Caco-2 (cell line): ENCODE results near the gene TMEM107. TPM values are rescaled to one million over a fixed set of nuclear protein-coding genes. Genes with fewer than 3 reads are reported as not detected.

ENCODE experiments used
- BruUV-seq: library from RNA; stranded (reverse); fragments of 400-500 nt; replicated peaks from 2 replicates; lab custom pipeline; 2021; lab: Mats Ljungman, UMichigan
- CTCF ChIA-PET: fragments of 300-600 bp; sonication (Branson Sonifier 250); formaldehyde crosslinking; loops from one replicate; lab custom pipeline; 2022; ENCODE audit warnings: antibody characterized with exemption; lab: Charles Lee
- POLR2A ChIA-PET: fragments of 300-600 bp; sonication (Branson Sonifier 250); formaldehyde crosslinking; loops from one replicate; lab custom pipeline; 2022; ENCODE audit warnings: antibody characterized with exemption; lab: Charles Lee
- DNase-seq, 2 experiments: peaks; one replicate each; pipeline versions ENCODE4 v3.0.0 to v3.0.0-alpha.2; 2020 to 2022
- H3K27me3 ChIP-seq: replicated peaks from 2 replicates; pipeline ENCODE4 v1.6.0; 2011; ENCODE audit warnings: low read length; ENCODE audit not compliant: control insufficient read depth, insufficient read depth
- H3K36me3 ChIP-seq: 2 replicates; pipeline ENCODE4 v1.5.1; 2011; ENCODE audit warnings: low read length; ENCODE audit not compliant: control insufficient read depth, insufficient read depth
- H3K4me1 ChIP-seq: fragments of 250-450 bp; sonication (Bioruptor Pico); 2 replicates; pipeline ENCODE4 v1.5.1; 2020; ENCODE audit warnings: mild to moderate bottlenecking
- H3K4me3 ChIP-seq: 2 replicates; pipeline ENCODE4 v1.5.1; 2011; ENCODE audit warnings: low read depth, mild to moderate bottlenecking, control low read depth, low read length
- H3K9me3 ChIP-seq: fragments of 250-450 bp; sonication (Bioruptor Pico); 2 replicates; pipeline ENCODE4 v1.5.1; 2020; ENCODE audit warnings: mild to moderate bottlenecking, moderate library complexity
- H3K27ac Mint-ChIP-seq: one replicate; pipeline ENCODE4 v1.8.0; 2022; ENCODE audit warnings: mixed read lengths; ENCODE audit not compliant: unreplicated experiment
- H3K27me3 Mint-ChIP-seq: one replicate; pipeline ENCODE4 v1.8.0; 2022; ENCODE audit warnings: mixed read lengths; ENCODE audit not compliant: insufficient read depth, unreplicated experiment
- H3K36me3 Mint-ChIP-seq: one replicate; pipeline ENCODE4 v1.8.0; 2022; ENCODE audit warnings: mild to moderate bottlenecking, mixed read lengths; ENCODE audit not compliant: insufficient read depth, unreplicated experiment
- H3K4me1 Mint-ChIP-seq: one replicate; pipeline ENCODE4 v1.8.0; 2022; ENCODE audit warnings: low read depth, mixed read lengths; ENCODE audit not compliant: unreplicated experiment
- H3K4me3 Mint-ChIP-seq: one replicate; pipeline ENCODE4 v1.8.0; 2022; ENCODE audit warnings: mild to moderate bottlenecking, moderate library complexity, mixed read lengths; ENCODE audit not compliant: unreplicated experiment
- H3K9me3 Mint-ChIP-seq: one replicate; pipeline ENCODE4 v1.8.0; 2022; ENCODE audit warnings: mixed read lengths; ENCODE audit not compliant: unreplicated experiment
- intact Hi-C: fragments of 100-400 bp; cut with micrococcal nuclease; formaldehyde crosslinking; loops from one replicate; pipeline ENCODE4 v1.10.0; 2022; ENCODE audit not compliant: unreplicated experiment
- total RNA-seq: library from RNA; stranded (reverse); gene quantifications from 2 replicates; pipeline ENCODE4 v1.2.3, GENCODE V29; 2022
- TF ChIP-seq, protein P1 (sequence below), 2 experiments: fragments of 200-600 bp in 1 of 2; IDR thresholded peaks; 1 replicate in 1 of 2; 2 replicates in 1 of 2; pipeline versions ENCODE4 v1.5.1 to v1.8.0; 2011 to 2022; ENCODE audit warnings: antibody characterized with exemption in 1 of 2, control low read depth in 1 of 2, inconsistent platforms in 1 of 2, low read depth in 1 of 2, low read length in 1 of 2, mild to moderate bottlenecking in 1 of 2, moderate library complexity in 1 of 2; ENCODE audit not compliant: insufficient read depth in 1 of 2, severe bottlenecking in 1 of 2, unreplicated experiment in 1 of 2

Gene TMEM107
- total RNA-seq, 1 experiment from 2014 or later = 5.4 TPM

- POLR2A ChIA-PET = interaction anchor here (0.8 to 3.0 kb wide), 10 partner anchors 9 to 85 kb away, joined by 3 to 24 read pairs (median 7); partner anchors contain the start of genes BORCS6, CTC1 and SLC25A35
- Histone ChIP-seq H3K36me3 (no peaks in the 10 kb centered on the region), H3K27me3 (no peaks in the 10 kb centered on the region), H3K9me3 (no peaks in the 10 kb centered on the region), H3K4me3 (peak within 1 kb of the TSS; percentile 84), H3K4me1 (peaks cover 4% of the 10 kb centered on the region; the same call in 1 of the 2 replicates)
- H3K4me3 Mint-ChIP-seq = peak within 1 kb of the TSS; percentile 100
- no TSS peak for BruUV-seq
- peaks cover 46% of the 10 kb centered on the region for H3K36me3 Mint-ChIP-seq
- TF ChIP-seq, protein P1, sequence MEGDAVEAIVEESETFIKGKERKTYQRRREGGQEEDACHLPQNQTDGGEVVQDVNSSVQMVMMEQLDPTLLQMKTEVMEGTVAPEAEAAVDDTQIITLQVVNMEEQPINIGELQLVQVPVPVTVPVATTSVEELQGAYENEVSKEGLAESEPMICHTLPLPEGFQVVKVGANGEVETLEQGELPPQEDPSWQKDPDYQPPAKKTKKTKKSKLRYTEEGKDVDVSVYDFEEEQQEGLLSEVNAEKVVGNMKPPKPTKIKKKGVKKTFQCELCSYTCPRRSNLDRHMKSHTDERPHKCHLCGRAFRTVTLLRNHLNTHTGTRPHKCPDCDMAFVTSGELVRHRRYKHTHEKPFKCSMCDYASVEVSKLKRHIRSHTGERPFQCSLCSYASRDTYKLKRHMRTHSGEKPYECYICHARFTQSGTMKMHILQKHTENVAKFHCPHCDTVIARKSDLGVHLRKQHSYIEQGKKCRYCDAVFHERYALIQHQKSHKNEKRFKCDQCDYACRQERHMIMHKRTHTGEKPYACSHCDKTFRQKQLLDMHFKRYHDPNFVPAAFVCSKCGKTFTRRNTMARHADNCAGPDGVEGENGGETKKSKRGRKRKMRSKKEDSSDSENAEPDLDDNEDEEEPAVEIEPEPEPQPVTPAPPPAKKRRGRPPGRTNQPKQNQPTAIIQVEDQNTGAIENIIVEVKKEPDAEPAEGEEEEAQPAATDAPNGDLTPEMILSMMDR (IDR thresholded peaks at IDR 0.05; ENCODE audit: insufficient read depth in 1 of 2, low read depth in 1 of 2, low read length in 1 of 2, severe bottlenecking in 1 of 2, unreplicated experiment in 1 of 2) = no peak
- no peaks in the 10 kb centered on the region for H3K9me3 Mint-ChIP-seq
- peak within 1 kb of the TSS; percentile 99 for H3K27ac Mint-ChIP-seq
- DNase-seq = peak; percentile 90 to 92
- peaks cover 8% of the 10 kb centered on the region for H3K4me1 Mint-ChIP-seq
- H3K27me3 Mint-ChIP-seq = no peaks in the 10 kb centered on the region
- CTCF ChIA-PET = interaction anchor here (0.6 to 1.4 kb wide), 4 partner anchors 9 to 20 kb away, joined by 3 to 4 read pairs (median 4); partner anchors contain the start of gene BORCS6
- intact Hi-C loops = loop anchor here (1.0 kb wide), 2 partner anchors 13 to 23 kb away; no protein-coding TSS in a partner anchor
Measured at GRCh38 chr17:8209907-8210760, 34.0 kb upstream of the TMEM107 start, which contains the start of gene AURKB. Gene AURKB (minus strand): TSS chr17:8210575. CDS start chr17:8210224, 351 bp downstream.

GRCh38 chr17:8206536-8206935, 30.4 kb upstream of the TMEM107 start:
- CTCF ChIA-PET = no interaction called here
- H3K27me3 Mint-ChIP-seq = no peaks in the 10 kb centered on the region
- no peaks in the 10 kb centered on the region for H3K27me3 ChIP-seq

More at GRCh38 chr17:8206536-8206935, 30.4 kb upstream of the TMEM107 start:
- H3K4me3 Mint-ChIP-seq = no peak overlapping the region
- intact Hi-C loops = no loop called here
- POLR2A ChIA-PET = no interaction called here
- Histone ChIP-seq H3K4me3 (no peak overlapping the region), H3K4me1 (peaks cover 4% of the 10 kb centered on the region; the same call in 1 of the 2 replicates), H3K36me3 (no peaks in the 10 kb centered on the region), H3K9me3 (no peaks in the 10 kb centered on the region)
- BruUV-seq = no TSS peak
- no peak overlapping the region for H3K27ac Mint-ChIP-seq
- H3K4me1 Mint-ChIP-seq = peaks cover 5% of the 10 kb centered on the region
- TF ChIP-seq, protein P1 (IDR thresholded peaks at IDR 0.05; ENCODE audit: insufficient read depth in 1 of 2, low read depth in 1 of 2, low read length in 1 of 2, severe bottlenecking in 1 of 2, unreplicated experiment in 1 of 2) = no peak
- peaks cover 66% of the 10 kb centered on the region for H3K36me3 Mint-ChIP-seq
- no peak for DNase-seq
- no peaks in the 10 kb centered on the region for H3K9me3 Mint-ChIP-seq
